ENCODE data around the gene MTHFR. TPM values are rescaled to one million over a fixed set of nuclear protein-coding genes. Genes with fewer than 3 reads are reported as not detected.

MTHFR gene
- total and polyA plus RNA-seq, 2 of the 8 experiments (the other 6 are each of a cell fraction or from before 2014, with no cell fraction given) = 8.7 to 18.5 TPM

- Histone ChIP-seq H2BK5ac (ENCODE audit: low read depth, low read length) (no peak overlapping the region), H4K91ac (replicated peaks; ENCODE audit: insufficient read length, low read length) (no peak overlapping the region), H3K4me2 (ENCODE audit: insufficient read depth in 1 of 2, low read depth in 2 of 2, low read length in 2 of 2) (no peak overlapping the region), H3K9ac (replicated peaks in 1 of 4; ENCODE audit: extremely low read depth in 1 of 4, low read depth in 3 of 4, low read length in 3 of 4) (no peak overlapping the region), H3K4ac (replicated peaks; ENCODE audit: insufficient read length, low read depth, low read length) (no peak overlapping the region), H4K5ac (ENCODE audit: insufficient read length, low read depth, low read length) (no peak overlapping the region), H3K23ac (ENCODE audit: insufficient read length) (no peak overlapping the region), H3K27me3 (replicated peaks in 1 of 4; ENCODE audit: control insufficient read depth in 3 of 4, extremely low read depth in 1 of 4, insufficient read depth in 3 of 4, low read length in 3 of 4) (no peaks in the 10 kb centered on the region), H3K4me3 (ENCODE audit: extremely low read depth in 1 of 4, insufficient read depth in 2 of 4, low read depth in 3 of 4, low read length in 4 of 4) (no peak overlapping the region), H3K56ac (replicated peaks; ENCODE audit: insufficient read length, low read depth, low read length) (no peak overlapping the region), H3K27ac (ENCODE audit: low read depth, low read length) (no peak overlapping the region), H3K79me1 (ENCODE audit: low read depth, low read length) (no peaks in the 10 kb centered on the region), H2BK120ac (replicated peaks; ENCODE audit: low read depth, low read length) (no peak overlapping the region), H2BK20ac (ENCODE audit: low read length) (no peak overlapping the region), H3K18ac (ENCODE audit: extremely low read depth, low read length) (no peak overlapping the region), H3K23me2 (ENCODE audit: low read depth, low read length) (no peaks in the 10 kb centered on the region), H3K79me2 (ENCODE audit: control insufficient read depth in 1 of 2, insufficient read depth in 2 of 2, low read length in 2 of 2) (no peaks in the 10 kb centered on the region), H3K14ac (ENCODE audit: insufficient read length) (no peak overlapping the region), H2BK15ac (ENCODE audit: low read length) (no peak overlapping the region), H3K4me1 (replicated peaks in 1 of 4; ENCODE audit: control insufficient read depth in 3 of 4, insufficient read depth in 4 of 4, low read length in 3 of 4) (no peaks in the 10 kb centered on the region), H2BK12ac (ENCODE audit: low read depth, low read length) (no peak overlapping the region), H3K36me3 (ENCODE audit: control insufficient read depth in 2 of 4, insufficient read depth in 4 of 4, low read length in 3 of 4) (no peaks in the 10 kb centered on the region), H4K8ac (ENCODE audit: extremely low read depth, insufficient read depth, low read length) (no peak overlapping the region), H2AK5ac (ENCODE audit: low read depth, low read length) (no peak overlapping the region), H4K20me1 (replicated peaks in 1 of 2; ENCODE audit: control insufficient read depth in 1 of 2, insufficient read depth in 2 of 2, low read length in 2 of 2) (no peaks in the 10 kb centered on the region), H2AFZ (ENCODE audit: low read length) (no peak overlapping the region), H3K9me3 (ENCODE audit: insufficient read depth in 2 of 2, low read depth in 1 of 2, low read length in 1 of 2) (no peaks in the 10 kb centered on the region)
- DNase-seq (ENCODE audit: low read depth in 1 of 2, low spot score in 2 of 2) = no peak
- 88% methylated on average over 9 of the region's 9 CpGs; no CpG with 5 or more reads in 1 of the 2 experiments for WGBS, 2 experiments (ENCODE audit: extremely low coverage in 1 of 2, insufficient coverage in 1 of 2, insufficient read length in 1 of 2, insufficient replicate concordance in 2 of 2, low coverage in 1 of 2, low lambda C conversion rate in 2 of 2, missing lambda C conversion rate in 1 of 2)
- ChIA-PET CTCF (ENCODE audit: partially characterized antibody) (interaction anchor here (1.4 to 2.9 kb wide), 3 partner anchors 11 to 111 kb away, joined by 3 to 16 read pairs (median 9); partner anchors contain the start of gene FBXO6), POLR2A (ENCODE audit: partially characterized antibody) (interaction anchor here (1.1 to 1.5 kb wide), 3 partner anchors 14 to 196 kb away, joined by 3 to 4 read pairs (median 3); no protein-coding TSS in a partner anchor)
- no peak for TF ChIP-seq CBX8 (IDR thresholded peaks at IDR 0.05; ENCODE audit: borderline replicate concordance, low read depth, low read length)
- TF ChIP-seq CHD1 (IDR thresholded peaks at IDR 0.05; ENCODE audit: low read depth, low read length) = no peak
- TF ChIP-seq SAP30 (IDR thresholded peaks at IDR 0.05; ENCODE audit: insufficient read depth, insufficient replicate concordance, low read length) = no peak
- no peak for TF ChIP-seq BRCA1 (IDR thresholded peaks at IDR 0.05; ENCODE audit: low read depth, low read length)
- no peak for TF ChIP-seq JUND (IDR thresholded peaks at IDR 0.05; ENCODE audit: low read length)
- TF ChIP-seq TAF1 (IDR thresholded peaks at IDR 0.05; ENCODE audit: low read depth, low read length) = no peak
- no peak for TF ChIP-seq RAD21 (IDR thresholded peaks at IDR 0.05 in 1 of 2, conservative IDR thresholded peaks at IDR 0.05 in 1 of 2; ENCODE audit: low read depth in 2 of 2, low read length in 2 of 2)
- TF ChIP-seq SIRT6 (IDR thresholded peaks at IDR 0.05; ENCODE audit: low read length) = no peak
- no peak for FAIRE-seq
Observed at GRCh38 chr1:11774753-11775152, 31.0 kb downstream of the MTHFR start.

Data from H1 (cell line).